ENCODE data around the gene TKTL1.
A peak's percentile ranks its signal among the peaks of the same experiment; 100 is the strongest.

TKTL1 gene

GRCh38 chrX:154358829-154359228 is 63.2 kb downstream of the TKTL1 start:
- FAIRE-seq (no peak), DNase-seq (ENCODE audit: insufficient read length, low spot score) (no peak)

- FAIRE-seq (no peak), DNase-seq (ENCODE audit: insufficient read length, low spot score) (no peak)
Observed at GRCh38 chrX:154359362-154360154, 64.0 kb downstream of the TKTL1 start.

DNA sequence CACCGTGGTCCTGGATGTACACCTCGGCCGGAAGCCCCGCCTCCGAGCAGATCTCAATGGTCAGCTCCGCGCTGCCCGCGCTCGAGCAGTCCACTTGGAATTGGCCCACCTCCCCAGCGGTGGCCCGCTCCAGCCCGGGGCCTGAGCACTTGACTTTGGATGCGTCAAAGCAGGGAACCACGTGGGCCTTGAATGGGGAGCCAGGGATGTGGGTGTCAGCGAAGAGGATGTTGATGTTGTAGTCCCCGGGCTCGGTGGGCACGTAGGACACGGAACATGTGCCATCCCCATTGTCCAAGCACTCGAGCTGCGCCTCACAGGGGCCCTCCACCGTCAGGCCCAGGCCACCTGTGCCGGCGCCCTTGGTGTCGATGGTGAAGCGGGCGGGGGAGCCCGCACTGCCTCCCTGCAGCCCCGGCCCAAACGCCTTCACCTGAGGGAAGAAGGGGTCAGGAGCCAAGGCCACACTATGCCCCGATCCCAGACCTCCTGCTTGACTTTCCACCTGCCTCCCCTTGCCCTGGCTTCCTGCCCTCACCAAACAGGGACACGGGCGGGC is 64.6 kb downstream of the TKTL1 start:
- DNase-seq (ENCODE audit: insufficient read length, low spot score) (no peak), FAIRE-seq (no peak)

GRCh38 chrX:154362085-154362742 is 66.6 kb downstream of the TKTL1 start:
- DNase-seq (ENCODE audit: insufficient read length, low spot score) = no peak
- FAIRE-seq = no peak

DNA sequence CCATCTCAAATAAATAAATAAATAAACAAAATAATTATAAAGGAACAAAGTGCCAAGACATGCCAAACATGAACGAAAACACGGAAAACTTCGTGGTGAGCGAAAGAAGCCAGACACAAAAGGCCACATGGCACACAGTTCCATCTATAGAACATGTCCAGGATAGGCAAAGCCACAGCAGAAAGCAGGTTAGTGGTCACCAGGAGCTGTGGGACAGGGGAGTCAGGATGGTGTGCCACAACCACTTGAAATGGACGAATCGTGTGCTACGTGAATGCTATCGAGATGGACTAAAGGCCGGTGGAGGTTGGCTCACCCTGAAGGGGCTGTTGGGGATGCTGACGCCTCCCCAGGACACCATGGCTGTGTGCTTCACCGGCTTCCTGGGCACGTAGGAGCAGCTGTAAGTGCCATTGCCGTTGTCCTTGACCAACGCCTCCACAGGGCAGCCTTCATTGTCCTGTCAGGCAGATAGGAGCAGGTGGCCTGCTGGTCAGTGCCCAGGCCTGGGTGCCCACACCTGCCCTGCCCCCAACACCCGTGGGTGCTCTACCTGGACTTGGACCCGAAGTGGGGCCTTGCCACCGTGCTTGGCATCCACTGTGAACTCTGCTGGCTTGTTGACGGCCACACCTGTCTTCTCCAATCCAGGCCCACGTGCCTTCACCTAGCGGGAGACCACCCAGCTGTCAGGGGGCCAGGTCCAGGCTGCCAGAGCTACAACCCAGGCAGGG is 68.3 kb downstream of the TKTL1 start:
- DNase-seq (ENCODE audit: insufficient read length, low spot score) (no peak), FAIRE-seq (no peak)

DNA sequence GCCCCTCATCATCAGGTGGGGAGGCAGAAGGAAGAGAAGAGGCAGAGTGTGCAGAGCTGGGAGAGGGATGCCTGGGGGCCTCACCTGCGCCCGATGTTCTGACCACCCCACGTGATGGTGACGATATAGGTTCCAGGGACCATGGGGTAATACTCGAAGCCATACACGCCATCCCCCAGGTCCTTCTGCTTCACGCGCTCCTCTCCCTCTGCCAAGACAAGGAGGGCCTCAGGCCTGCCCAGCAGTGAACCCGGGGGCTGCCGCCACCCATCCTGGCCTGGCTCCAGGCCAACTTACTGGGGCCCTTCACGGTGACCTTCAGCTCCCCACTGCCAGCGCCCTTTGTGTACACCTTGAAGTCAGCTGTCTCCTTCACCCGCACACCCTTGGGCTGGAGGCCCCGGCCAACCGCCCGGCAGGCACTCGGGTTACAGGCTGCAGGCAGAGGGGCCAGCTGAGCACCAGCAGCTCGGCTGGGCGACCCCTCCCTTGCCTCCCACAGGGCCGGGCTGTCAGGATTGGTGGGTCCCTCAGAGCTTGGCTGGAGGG is 69.5 kb downstream of the TKTL1 start:
- DNase-seq (ENCODE audit: insufficient read length, low spot score) = no peak
- no peak for FAIRE-seq

- FAIRE-seq (no peak), DNase-seq (ENCODE audit: insufficient read length, low spot score) (no peak)
Observed at GRCh38 chrX:154365997-154366665, 70.5 kb downstream of the TKTL1 start.

DNA sequence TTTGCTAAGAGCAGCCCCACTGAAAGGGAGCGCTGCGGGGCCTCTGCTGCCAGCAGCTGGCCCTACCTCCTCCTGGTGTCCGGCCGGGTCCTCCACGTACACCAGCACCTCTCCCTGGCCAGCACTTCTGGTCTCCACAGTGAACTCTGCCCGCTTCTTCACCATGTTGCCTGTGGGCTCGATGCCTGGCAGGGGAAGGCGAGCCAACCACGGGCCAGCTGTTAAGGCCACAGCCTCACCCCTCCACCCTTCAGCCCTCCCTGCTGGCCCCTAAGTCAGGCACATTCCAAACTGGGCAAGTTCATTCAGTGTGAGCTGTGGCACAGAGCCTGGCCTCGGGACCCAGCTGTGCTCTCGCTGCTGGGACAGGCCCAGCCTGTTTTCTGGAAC is 71.1 kb downstream of the TKTL1 start:
- no peak for FAIRE-seq
- no peak for DNase-seq (ENCODE audit: insufficient read length, low spot score)

GRCh38 chrX:154367474-154368308 is 72.1 kb downstream of the TKTL1 start:
- FAIRE-seq (no peak), DNase-seq (ENCODE audit: insufficient read length, low spot score) (no peak)

DNA sequence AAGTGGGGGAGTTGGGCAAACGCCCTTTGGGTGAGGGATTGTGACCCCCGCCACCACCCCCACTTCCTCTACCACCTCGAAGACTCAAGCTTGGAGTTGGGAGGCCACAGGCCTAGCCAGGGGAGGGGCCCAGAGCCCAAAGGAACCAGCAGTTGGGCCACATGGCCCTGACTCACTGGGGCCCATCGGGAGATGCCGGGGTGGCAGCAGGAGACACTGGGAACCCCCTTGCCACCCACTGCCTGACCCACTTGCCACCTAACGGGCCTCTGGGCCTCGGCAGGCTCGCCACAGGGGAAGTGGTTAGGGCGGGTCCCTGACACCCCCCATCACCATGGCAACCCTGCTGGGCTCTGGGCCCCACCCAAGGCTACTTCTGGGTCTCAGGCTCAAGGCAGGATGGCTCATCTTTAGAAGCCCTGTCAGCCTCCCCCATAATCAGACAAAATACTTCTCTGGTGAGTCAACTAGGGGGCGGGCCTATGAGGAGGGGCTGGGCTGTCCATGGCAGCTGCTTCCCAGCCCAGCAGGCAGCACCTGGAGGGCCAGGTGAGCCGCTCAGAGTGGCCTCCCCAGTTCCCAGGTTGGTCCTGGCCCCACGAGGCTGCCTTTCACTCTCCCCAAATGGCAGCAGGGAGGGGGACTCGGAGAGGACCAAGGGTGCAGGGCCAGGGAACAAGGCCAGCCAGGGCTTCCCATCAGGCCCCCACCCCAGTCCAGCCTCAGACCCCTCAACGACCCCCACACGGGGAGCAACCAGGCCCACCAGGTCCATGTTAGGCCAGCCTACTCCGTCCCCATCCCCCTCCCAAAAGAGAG is 73.2 kb downstream of the TKTL1 start:
- DNase-seq (ENCODE audit: insufficient read length, low spot score) = no peak
- peak; percentile 86 for FAIRE-seq

- peak; percentile 71 for FAIRE-seq
Observed at GRCh38 chrX:154369449-154370299, 74.1 kb downstream of the TKTL1 start.

DNA sequence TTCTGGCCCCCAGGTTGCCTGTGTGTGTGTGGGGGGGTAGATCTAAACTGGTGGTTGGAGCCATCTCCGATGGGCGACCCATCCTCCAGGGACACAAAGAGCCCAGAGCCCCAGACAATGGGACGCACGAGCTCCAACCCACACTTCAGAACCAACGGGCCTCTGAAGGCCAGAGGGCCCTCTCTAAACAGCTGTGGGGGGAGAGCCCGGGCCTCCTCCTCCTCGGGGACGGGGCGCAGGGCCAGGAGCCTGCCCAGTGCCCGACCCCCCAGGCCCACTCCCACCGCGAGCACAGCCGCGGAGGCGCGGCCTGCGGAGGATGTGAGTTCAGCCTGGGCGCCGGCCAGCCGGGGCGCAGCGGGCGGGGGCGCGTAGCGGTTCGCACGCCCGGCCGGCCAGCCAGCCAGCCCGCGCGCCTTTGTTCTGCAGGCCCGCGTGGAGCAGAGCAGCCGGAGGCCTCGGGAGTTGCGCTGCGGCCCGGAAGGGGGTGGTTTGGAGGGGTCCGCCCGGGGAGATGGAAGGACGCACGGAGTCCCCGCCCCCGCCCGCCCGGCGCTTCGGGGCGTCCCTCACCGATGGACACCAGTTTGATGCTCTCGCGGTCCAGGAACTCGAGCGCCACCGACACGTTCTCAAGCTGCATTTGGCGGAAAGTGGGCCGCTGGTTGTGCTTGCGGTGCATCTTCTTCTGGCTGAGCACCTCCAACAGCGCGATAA is 74.9 kb downstream of the TKTL1 start:
- FAIRE-seq = no peak

More at GRCh38 chrX:154369449-154370299, 74.1 kb downstream of the TKTL1 start:
- DNase-seq (ENCODE audit: insufficient read length, low spot score) = no peak

DNA sequence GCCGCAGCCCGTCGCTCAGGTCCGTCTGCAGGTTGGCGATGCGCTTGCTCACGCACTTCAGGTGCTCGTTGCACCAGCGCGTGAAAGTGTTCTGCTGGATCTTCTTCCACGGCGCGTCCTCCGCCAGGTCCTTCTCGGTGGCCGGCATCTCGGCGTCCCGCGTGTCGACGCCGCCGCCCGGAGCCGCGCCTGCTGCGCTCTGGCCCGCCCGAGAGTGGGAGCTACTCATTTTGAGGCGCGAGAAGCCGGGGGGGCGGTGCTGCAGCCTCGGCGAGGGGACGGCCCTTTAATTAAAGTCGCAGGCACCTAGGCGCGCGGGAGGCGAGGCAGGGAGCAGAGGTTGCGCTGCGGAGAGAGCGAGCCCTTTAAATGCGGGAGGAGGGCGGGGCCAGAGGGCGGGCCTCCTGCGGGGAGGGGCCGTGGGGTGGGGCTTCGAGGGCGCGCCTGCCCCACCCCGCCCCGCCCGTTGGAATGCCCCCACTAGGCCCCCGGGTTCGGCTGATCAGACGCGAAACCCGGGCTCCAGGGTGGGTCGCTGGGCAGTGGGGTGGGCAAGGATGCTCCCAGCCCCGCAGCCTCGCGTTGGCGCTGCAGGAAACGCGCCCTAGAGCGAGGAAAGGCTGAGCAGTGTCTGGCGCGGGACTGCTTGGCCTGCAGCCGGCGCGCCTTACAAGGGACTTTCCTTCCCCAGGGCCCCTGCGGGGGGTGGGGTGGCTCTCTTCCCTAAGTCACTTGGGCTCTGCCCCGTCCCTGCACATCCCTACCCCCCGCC is 75.6 kb downstream of the TKTL1 start:
- FAIRE-seq = no peak
- peak; percentile 76 for DNase-seq (ENCODE audit: insufficient read length, low spot score)

More for the DNA sequence above, 74.9 kb downstream of the TKTL1 start:
- DNase-seq (ENCODE audit: insufficient read length, low spot score) = no peak

DNA sequence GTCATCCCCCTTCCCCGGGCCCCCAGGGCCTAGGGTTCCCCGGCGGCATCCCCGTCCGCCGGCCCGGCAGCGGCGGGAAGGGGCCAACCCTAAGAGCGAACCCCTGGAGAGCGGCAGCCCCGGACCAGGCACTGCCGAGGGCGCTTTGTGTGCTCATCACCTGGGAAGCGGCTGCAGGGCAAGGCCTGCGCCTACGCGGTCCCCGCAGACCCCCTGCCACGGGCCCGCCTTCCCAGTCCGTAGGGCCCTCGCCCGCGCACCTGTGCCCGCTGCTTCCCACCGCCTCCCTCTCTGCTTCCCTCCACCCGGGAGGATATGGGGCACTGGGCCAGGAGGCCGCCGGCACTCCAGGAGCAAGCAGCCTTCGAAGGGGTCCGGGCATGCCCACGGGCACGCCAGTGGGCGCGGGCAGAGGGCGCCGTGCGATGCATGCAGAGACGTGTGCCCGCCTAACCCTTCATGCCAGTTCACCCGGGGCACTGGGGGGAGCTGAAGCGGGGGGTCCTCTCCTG is 76.2 kb downstream of the TKTL1 start:
- no peak for DNase-seq (ENCODE audit: insufficient read length, low spot score)
- no peak for FAIRE-seq

DNA sequence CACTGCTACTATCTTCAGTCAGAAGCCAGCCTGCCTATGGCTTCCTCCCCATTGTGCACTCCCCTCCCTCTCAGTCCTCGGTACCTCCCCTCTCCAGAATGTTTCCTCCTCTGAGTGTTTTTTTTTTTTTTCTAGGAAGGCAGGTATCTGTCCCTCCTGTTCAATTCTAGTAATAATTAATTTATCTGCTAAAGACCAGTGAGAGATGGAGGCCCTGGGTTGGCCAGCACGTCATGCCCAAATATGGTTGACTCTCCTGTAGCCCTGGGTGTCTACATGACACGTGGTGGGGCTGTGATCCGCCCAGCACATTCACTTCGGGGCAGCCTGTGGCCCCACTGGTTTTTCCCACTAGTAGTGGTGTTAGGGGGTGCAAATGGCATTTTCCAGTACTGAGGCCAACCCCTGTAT is 77.0 kb downstream of the TKTL1 start:
- DNase-seq (ENCODE audit: insufficient read length, low spot score) (no peak), FAIRE-seq (peak; percentile 83)
